Spleen (tissue), 11 donors: ENCODE results near the gene CMTM8. TPM values are rescaled to one million over a fixed set of nuclear protein-coding genes. Genes with fewer than 3 reads are reported as not detected.

Experiments used
- DNase-seq: peaks from one replicate; pipeline ENCODE4 v3.0.0-alpha.2; 2020
- H3K27ac ChIP-seq, 8 donors: fragments of 200-600 bp; sonication (generic) in 7 of 8; 1 replicate in 4 of 8; 2 replicates in 4 of 8; pipeline versions ENCODE4 v1.5.0 to v1.8.0; 2016 to 2021; ENCODE audit warnings: inconsistent platforms in 4 of 8, mild to moderate bottlenecking in 4 of 8, moderate library complexity in 1 of 8
- H3K27me3 ChIP-seq, 7 donors: fragments of 200-600 bp; sonication (generic) in 6 of 7; replicated peaks in 1 of 7; 1 replicate in 4 of 7; 2 replicates in 3 of 7; pipeline versions ENCODE4 v1.5.0 to v1.8.0; 2016 to 2021; ENCODE audit warnings: inconsistent platforms in 3 of 7, mild to moderate bottlenecking in 1 of 7
- H3K36me3 ChIP-seq, 6 donors: fragments of 200-600 bp; sonication (generic) in 5 of 6; 1 replicate in 4 of 6; 2 replicates in 2 of 6; pipeline versions ENCODE4 v1.5.0 to v1.8.0; 2016 to 2021; ENCODE audit warnings: inconsistent platforms in 2 of 6
- H3K4me1 ChIP-seq, 6 donors: fragments of 200-600 bp; sonication (generic) in 5 of 6; 1 replicate in 3 of 6; 2 replicates in 3 of 6; pipeline versions ENCODE4 v1.5.0 to v1.8.0; 2016 to 2021; ENCODE audit warnings: inconsistent platforms in 3 of 6
- H3K4me3 ChIP-seq, 8 donors: fragments of 200-600 bp; sonication (generic) in 7 of 8; 1 replicate in 4 of 8; 2 replicates in 4 of 8; pipeline versions ENCODE4 v1.5.0 to v1.8.0; 2016 to 2021; ENCODE audit warnings: inconsistent platforms in 4 of 8, mild to moderate bottlenecking in 4 of 8, moderate library complexity in 2 of 8
- H3K9me3 ChIP-seq, 8 donors: fragments of 200-600 bp; sonication (generic) in 7 of 8; 1 replicate in 4 of 8; 2 replicates in 4 of 8; pipeline versions ENCODE4 v1.5.0 to v1.8.0; 2016 to 2021; ENCODE audit warnings: inconsistent platforms in 4 of 8
- POLR2A ChIP-seq, 3 donors: fragments of 450-650 bp; IDR thresholded peaks; one replicate each; pipeline ENCODE4 v1.5.1; 2017; ENCODE audit warnings: antibody characterized with exemption in 3 of 3, mild to moderate bottlenecking in 1 of 3
- POLR2AphosphoS5 ChIP-seq, 3 donors: sonication (generic); formaldehyde crosslinking; IDR thresholded peaks; one replicate each; pipeline ENCODE4 v1.5.1; 2017; ENCODE audit warnings: antibody characterized with exemption in 3 of 3
- WGBS, 5 donors: extraction: QIAGEN DNeasy Blood & Tissue Kit in 3 of 5; methylation state at CpG; one replicate each; pipeline versions ENCODE4 v1.1.5 to v1.1.7; 2013 to 2018; 5-methylcytosine and 5-hydroxymethylcytosine counted together
- intact Hi-C: fragments of 100-400 bp; cut with DNase I; formaldehyde crosslinking; loops from one replicate; pipeline ENCODE4 v1.15.0; 2023; ENCODE audit warnings: low total_unique reads
- polyA plus RNA-seq, 3 donors: library from polyadenylated mRNA; stranded (reverse); fragments of 200-250 nt; gene quantifications; one replicate each; pipeline ENCODE4 v1.2.1, GENCODE V29; 2013
- total RNA-seq, 7 donors: library from RNA; depleted of rRNA in 3 of 7; stranded (reverse); fragments of >200 nt in 3 of 7; fragmentation: NEBNext Ultra II Directional in 4 of 7; extraction: Animal tissue kit (Norgen Biotek cat#: 25700) in 4 of 7; gene quantifications; one replicate each; pipeline versions ENCODE4 v1.1.0 to v1.2.1, GENCODE V29; 2016 to 2021
- TF ChIP-seq, protein P1 (sequence below), 11 experiments: fragments of 200-600 bp in 7 of 11; fragments of 450-650 bp in 4 of 11; sonication (generic) in 4 of 11; IDR thresholded peaks in 8 of 11; conservative IDR thresholded peaks in 3 of 11; 1 replicate in 7 of 11; 2 replicates in 4 of 11; pipeline versions ENCODE4 v1.4.0 to v1.8.0; 2016 to 2021; ENCODE audit warnings: antibody characterized with exemption in 11 of 11, inconsistent platforms in 4 of 11, mild to moderate bottlenecking in 1 of 11
- donor health status: healthy with polysubstance abuse.
- donor health status: DM: no; HTN: no; CAD: no; lungs with moderate emphysema.
- donor health status: DM: no; HTN: no; CAD: no.
- donor health status: Bipolar disorder and iron deficiency.
- donor health status: healthy.
- donor health status: DM: no; HTN: no; CAD: no.
- donor health status: DM: yes; HTN: yes; CAD: no.

CMTM8 gene
- total and polyA plus RNA-seq, 10 donors: 0.61 to 3.5 (median 1.6) TPM

DNA sequence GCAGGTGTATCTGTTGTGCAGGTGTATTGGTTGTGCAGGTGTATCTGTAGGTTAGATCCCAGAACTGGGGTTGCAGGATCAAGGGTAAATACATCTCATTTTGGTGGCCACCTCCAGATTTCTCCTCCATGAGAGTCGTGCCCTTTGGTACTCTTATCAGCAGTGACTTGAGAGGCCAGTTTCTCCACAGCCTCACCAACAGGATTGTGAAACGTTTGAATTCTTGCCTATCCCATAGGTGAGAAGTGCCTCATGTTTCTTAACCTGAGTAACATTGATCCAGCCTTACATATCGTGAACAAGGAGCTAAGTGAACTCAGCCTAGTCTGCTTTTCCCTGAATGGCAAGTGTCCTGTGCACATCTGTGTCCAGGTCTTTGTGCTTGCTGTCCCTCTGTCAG is 55.4 kb downstream of the CMTM8 start:
- WGBS, 5 donors: 72 to 89% (median 78%) methylated on average over 3 of the region's 3 CpGs
- no peak overlapping the region for H3K27ac ChIP-seq
- intact Hi-C loops: loop anchor here (10.0 kb wide), 1 partner anchor 119 kb away; no protein-coding TSS in a partner anchor
- DNase-seq: no peak
- no peaks in the 10 kb centered on the region for H3K27me3 ChIP-seq
- peaks cover 1 to 20% (median 9%) of the 10 kb centered on the region in 6 donors for H3K4me1 ChIP-seq
- H3K36me3 ChIP-seq: no peaks in the 10 kb centered on the region
- H3K9me3 ChIP-seq: no peaks in the 10 kb centered on the region
- H3K4me3 ChIP-seq: no peak overlapping the region
- TF ChIP-seq POLR2AphosphoS5 (IDR thresholded peaks at IDR 0.05): no peak
- TF ChIP-seq, protein P1, sequence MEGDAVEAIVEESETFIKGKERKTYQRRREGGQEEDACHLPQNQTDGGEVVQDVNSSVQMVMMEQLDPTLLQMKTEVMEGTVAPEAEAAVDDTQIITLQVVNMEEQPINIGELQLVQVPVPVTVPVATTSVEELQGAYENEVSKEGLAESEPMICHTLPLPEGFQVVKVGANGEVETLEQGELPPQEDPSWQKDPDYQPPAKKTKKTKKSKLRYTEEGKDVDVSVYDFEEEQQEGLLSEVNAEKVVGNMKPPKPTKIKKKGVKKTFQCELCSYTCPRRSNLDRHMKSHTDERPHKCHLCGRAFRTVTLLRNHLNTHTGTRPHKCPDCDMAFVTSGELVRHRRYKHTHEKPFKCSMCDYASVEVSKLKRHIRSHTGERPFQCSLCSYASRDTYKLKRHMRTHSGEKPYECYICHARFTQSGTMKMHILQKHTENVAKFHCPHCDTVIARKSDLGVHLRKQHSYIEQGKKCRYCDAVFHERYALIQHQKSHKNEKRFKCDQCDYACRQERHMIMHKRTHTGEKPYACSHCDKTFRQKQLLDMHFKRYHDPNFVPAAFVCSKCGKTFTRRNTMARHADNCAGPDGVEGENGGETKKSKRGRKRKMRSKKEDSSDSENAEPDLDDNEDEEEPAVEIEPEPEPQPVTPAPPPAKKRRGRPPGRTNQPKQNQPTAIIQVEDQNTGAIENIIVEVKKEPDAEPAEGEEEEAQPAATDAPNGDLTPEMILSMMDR (IDR thresholded peaks at IDR 0.05 in 8 of 11, conservative IDR thresholded peaks at IDR 0.05 in 3 of 11): no peak
- no peak for TF ChIP-seq POLR2A (IDR thresholded peaks at IDR 0.05)

DNA sequence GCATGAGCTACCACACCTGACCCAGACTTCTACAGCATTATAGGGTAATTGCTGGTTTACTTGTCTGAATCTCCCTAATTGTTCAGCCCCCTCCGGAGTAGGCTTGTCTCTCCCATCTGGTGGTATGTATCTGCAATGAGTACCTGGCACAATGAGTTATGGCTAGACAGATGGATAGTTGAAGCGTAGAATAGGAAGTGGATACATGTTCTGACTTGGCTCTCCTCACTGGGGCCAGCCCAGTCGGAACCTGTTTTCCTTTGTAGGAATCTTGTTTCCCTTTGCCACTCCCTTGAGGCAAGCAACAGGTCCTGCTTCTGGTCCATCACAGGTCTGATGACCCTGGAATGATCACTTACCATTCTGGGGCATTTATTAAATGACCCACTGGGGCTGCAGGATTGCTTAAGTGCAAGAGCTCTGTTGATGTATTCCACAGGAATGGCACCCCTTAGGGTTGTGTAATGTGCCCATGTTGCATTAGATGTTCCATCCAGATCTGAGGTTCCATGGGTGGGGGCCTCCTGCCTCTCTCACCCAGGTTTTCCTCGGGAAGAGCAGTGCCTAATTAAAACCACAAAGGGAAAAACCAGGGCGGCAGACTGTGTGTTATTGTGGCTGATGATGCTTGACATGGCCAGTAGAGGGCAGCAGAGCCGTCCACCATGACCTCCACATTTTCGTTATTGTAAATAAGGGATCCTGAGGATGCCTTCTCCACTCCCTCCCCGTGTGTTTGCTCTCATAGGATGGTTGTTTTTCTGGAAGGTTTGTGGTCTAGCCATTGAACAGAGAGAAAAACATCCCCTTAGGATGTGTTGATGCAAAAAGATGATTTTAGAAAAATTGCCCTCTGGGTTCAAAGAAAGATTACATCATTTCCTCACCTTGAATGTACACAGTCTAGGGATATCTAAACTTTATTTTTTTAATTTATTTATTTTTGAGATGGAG is 58.0 kb downstream of the CMTM8 start:
- intact Hi-C loops: loop anchor here (10.0 kb wide), 1 partner anchor 122 kb away; no protein-coding TSS in a partner anchor
- H3K9me3 ChIP-seq: no peaks in the 10 kb centered on the region
- H3K4me1 ChIP-seq: peaks cover 0 to 20% (median 9%) of the 10 kb centered on the region in 6 donors
- no peak overlapping the region for H3K4me3 ChIP-seq
- H3K36me3 ChIP-seq: no peaks in the 10 kb centered on the region
- DNase-seq: peak; percentile 84
- TF ChIP-seq POLR2AphosphoS5 (IDR thresholded peaks at IDR 0.05) (peak in 1 of 3 donors; percentile 35), POLR2A (IDR thresholded peaks at IDR 0.05) (no peak)
- TF ChIP-seq, protein P1 (IDR thresholded peaks at IDR 0.05 in 8 of 11, conservative IDR thresholded peaks at IDR 0.05 in 3 of 11): peak; percentile 78 to 89 (median 86)
- WGBS, 5 donors: 32 to 36% (median 34%) methylated on average over 8 of the region's 8 CpGs
- no peaks in the 10 kb centered on the region for H3K27me3 ChIP-seq
- H3K27ac ChIP-seq: peak overlapping the region in 3 of 8 donors; percentile 21 to 56 (median 38)

DNA sequence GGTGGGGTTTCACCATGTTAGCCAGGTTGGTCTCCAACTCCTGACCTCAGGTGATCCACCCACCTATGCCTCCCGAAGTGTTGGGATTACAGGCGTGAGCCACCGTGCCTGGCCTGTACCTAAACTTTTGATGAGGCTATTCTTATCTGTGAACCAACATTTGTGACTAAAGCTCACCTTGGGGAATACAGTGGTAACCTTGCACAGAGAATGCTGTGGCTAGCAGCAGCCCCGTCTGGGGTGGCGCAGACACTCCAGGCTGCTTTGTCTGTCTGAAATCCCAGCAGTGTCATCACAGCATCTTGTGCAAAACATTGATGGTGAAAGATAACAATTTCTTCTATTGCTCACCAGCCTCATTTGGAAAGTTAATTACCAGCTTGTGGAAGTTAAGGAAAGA is 58.9 kb downstream of the CMTM8 start:
- Histone ChIP-seq H3K4me3 (no peak overlapping the region), H3K27me3 (no peaks in the 10 kb centered on the region), H3K9me3 (no peaks in the 10 kb centered on the region), H3K27ac (peak overlapping the region in 3 of 8 donors; percentile 21 to 56 (median 38)), H3K4me1 (peaks cover 0 to 25% (median 9%) of the 10 kb centered on the region in 6 donors), H3K36me3 (no peaks in the 10 kb centered on the region)
- DNase-seq: no peak
- TF ChIP-seq POLR2AphosphoS5 (IDR thresholded peaks at IDR 0.05): no peak
- TF ChIP-seq POLR2A (IDR thresholded peaks at IDR 0.05): no peak
- TF ChIP-seq, protein P1 (IDR thresholded peaks at IDR 0.05 in 8 of 11, conservative IDR thresholded peaks at IDR 0.05 in 3 of 11): no peak
- intact Hi-C loops: loop anchor here (10.0 kb wide), 1 partner anchor 123 kb away; no protein-coding TSS in a partner anchor
- WGBS, 5 donors: 70 to 97% (median 79%) methylated on average over 5 of the region's 5 CpGs

DNA sequence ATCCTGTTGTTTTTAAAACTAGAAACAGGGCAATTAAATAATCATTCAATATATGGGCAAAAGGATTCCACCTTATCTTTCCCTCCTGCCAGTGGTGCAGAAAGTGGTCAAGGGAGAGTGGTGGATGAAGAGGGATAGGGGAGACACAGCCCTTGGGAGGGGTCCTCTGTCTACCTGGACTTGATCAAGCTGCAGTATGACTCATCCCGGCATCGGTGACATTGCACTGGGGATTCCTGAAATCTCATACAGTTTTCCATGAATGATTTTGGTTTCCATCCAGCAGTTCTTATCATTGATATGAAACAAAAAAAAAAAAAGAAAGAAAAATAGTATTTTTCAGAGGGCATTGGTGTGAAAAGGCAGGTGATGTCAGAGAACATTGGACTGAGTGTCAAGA is 62.9 kb downstream of the CMTM8 start:
- H3K4me1 ChIP-seq: peaks cover 4 to 36% (median 9%) of the 10 kb centered on the region in 6 donors
- H3K9me3 ChIP-seq: no peaks in the 10 kb centered on the region
- TF ChIP-seq, protein P1 (IDR thresholded peaks at IDR 0.05 in 8 of 11, conservative IDR thresholded peaks at IDR 0.05 in 3 of 11): no peak
- no peak for TF ChIP-seq POLR2A (IDR thresholded peaks at IDR 0.05)
- no peak for TF ChIP-seq POLR2AphosphoS5 (IDR thresholded peaks at IDR 0.05)
- 89 to 94% (median 91%) methylated on average over 2 of the region's 2 CpGs for WGBS, 5 donors
- no peak overlapping the region for H3K4me3 ChIP-seq
- H3K27me3 ChIP-seq: no peaks in the 10 kb centered on the region
- no peaks in the 10 kb centered on the region for H3K36me3 ChIP-seq
- intact Hi-C loops: loop anchor here (10.0 kb wide), 1 partner anchor 363 kb away; no protein-coding TSS in a partner anchor
- H3K27ac ChIP-seq: peak overlapping the region in 3 of 8 donors; percentile 5 to 73 (median 69)
- no peak for DNase-seq
